ENCODE results near the gene ABHD5. TPM values are rescaled to one million over a fixed set of nuclear protein-coding genes. Genes with fewer than 3 reads are reported as not detected.

Gene ABHD5
- polyA plus RNA-seq, 1 of the 3 experiments (the other 2 are of a cell fraction), result 10.4 TPM

DNA sequence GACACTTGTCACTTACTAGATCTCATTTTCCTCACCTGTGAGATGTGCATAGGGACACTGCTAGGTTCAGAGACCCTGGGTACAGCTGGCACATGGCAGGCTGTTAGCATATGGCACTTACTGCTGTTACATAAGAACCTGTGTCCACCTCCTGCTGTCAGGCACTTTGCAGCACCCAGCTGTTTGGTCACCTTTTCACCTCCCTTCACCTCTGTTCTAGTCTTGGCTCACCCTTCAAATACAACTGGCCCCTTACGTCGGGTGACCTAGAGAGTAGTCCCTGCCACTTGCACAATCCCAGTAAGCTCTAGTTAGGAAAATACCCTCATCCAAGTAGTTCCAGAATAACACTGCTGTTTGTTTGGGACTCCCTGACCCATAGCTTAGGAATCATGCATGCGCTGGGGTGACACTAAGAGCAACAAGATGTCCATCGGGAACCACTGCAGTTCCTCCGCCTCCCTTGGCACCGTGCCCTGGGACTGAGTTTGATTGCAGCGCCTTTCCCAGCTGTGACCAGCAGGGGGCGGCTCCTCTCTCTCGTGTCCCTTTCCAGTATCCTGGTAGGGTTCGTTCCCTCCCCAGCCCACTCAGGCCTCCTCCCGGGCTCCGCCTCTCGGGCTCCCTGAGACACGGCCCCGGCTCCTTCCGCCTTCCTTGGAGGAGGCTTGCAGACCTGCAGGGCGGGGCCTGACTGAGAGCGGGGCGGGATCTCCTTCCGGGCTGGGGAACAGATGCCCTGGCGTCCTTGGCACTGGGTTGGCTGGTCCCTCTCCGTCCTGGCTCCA lies 78.6 kb downstream of the ABHD5 start:
- Histone ChIP-seq H3K36me3 (replicated peaks in 1 of 2; ENCODE audit: control insufficient read depth in 1 of 2, insufficient read depth in 2 of 2, low read length in 1 of 2) (no peaks in the 10 kb centered on the region), H3K27me3 (ENCODE audit: insufficient read depth) (no peaks in the 10 kb centered on the region), H2AFZ (ENCODE audit: low read depth) (peak overlapping the region; percentile 55), H3K9me2 (no peaks in the 10 kb centered on the region), H3K9me3 (no peaks in the 10 kb centered on the region), H4K20me1 (ENCODE audit: insufficient read depth) (no peaks in the 10 kb centered on the region), H3K4me3 (ENCODE audit: low read depth in 2 of 2, low read length in 1 of 2) (peak overlapping the region; percentile 35 to 49; a peak in 3 of 4 replicates), H3K9ac (no peak overlapping the region), H3K27ac (ENCODE audit: low read depth in 2 of 2, low read length in 1 of 2) (peak overlapping the region; percentile 75 to 96; a peak in 3 of 4 replicates), H3K4me2 (peak overlapping the region; percentile 71), H3K4me1 (ENCODE audit: control insufficient read depth in 1 of 2, insufficient read depth in 2 of 2, low read depth in 1 of 2, low read length in 1 of 2) (peaks cover 31 to 77% of the 10 kb centered on the region in 2 experiments), H3K79me2 (ENCODE audit: insufficient read depth) (no peaks in the 10 kb centered on the region), H3F3A (replicated peaks; ENCODE audit: insufficient read depth) (peaks cover 30% of the 10 kb centered on the region)
- peak; percentile 81 for DNase-seq
- WGBS (ENCODE audit: low lambda C conversion rate), result 12% methylated on average over 18 of the region's 22 CpGs
- CTCF ChIA-PET, result interaction anchor here (0.9 to 1.9 kb wide), 27 partner anchors 9 to 619 kb away, joined by 3 to 11 read pairs (median 4); partner anchors contain the start of genes ABHD5 and ANO10
- POLR2A ChIA-PET, result interaction anchor here (2.4 kb wide), 1 partner anchor 17 kb away, joined by 8 read pairs; no protein-coding TSS in a partner anchor
- TF ChIP-seq MXI1 (IDR thresholded peaks at IDR 0.05; ENCODE audit: low read depth, low read length) (peak; percentile 70; the same call in 1 of the 2 replicates), EZH2phosphoT487 (IDR thresholded peaks at IDR 0.05; ENCODE audit: borderline replicate concordance, low read depth) (no peak), NRF1 (IDR thresholded peaks at IDR 0.05; ENCODE audit: low read depth, low read length) (peak; percentile 30; the same call in 1 of the 2 replicates), SIN3A (IDR thresholded peaks at IDR 0.05; ENCODE audit: borderline replicate concordance, low read depth, low read length) (peak; percentile 63; the same call in 1 of the 2 replicates), TEAD4 (IDR thresholded peaks at IDR 0.05; ENCODE audit: borderline replicate concordance, insufficient read depth) (0 out of 2 replicates have a peak, but pooled peaks have one; percentile 9), EP300 (IDR thresholded peaks at IDR 0.05; ENCODE audit: borderline replicate concordance in 1 of 2, low read depth in 1 of 2, low read length in 1 of 2) (peak in 1 of 2 experiments; percentile 41; a peak in 1 of 4 replicates), RFX5 (IDR thresholded peaks at IDR 0.05; ENCODE audit: low read length) (no peak), RAD21 (IDR thresholded peaks at IDR 0.05; ENCODE audit: low read length) (peak; percentile 78), JUND (IDR thresholded peaks at IDR 0.05) (no peak), MEF2A (IDR thresholded peaks at IDR 0.05; ENCODE audit: borderline replicate concordance, low read depth) (no peak), ELF1 (IDR thresholded peaks at IDR 0.05) (peak; percentile 71), RCOR1 (IDR thresholded peaks at IDR 0.05; ENCODE audit: low read length) (peak; percentile 66), FOSL2 (IDR thresholded peaks at IDR 0.05; ENCODE audit: borderline replicate concordance, low read depth) (no peak), TCF12 (IDR thresholded peaks at IDR 0.05) (peak; percentile 47), YY1 (IDR thresholded peaks at IDR 0.05; ENCODE audit: low read depth) (no peak), CHD2 (IDR thresholded peaks at IDR 0.05; ENCODE audit: low read length, partially characterized antibody) (peak; percentile 43), NFIC (IDR thresholded peaks at IDR 0.05; ENCODE audit: borderline replicate concordance) (peak; percentile 95), POLR2AphosphoS5 (IDR thresholded peaks at IDR 0.05; ENCODE audit: low read depth, low read length) (0 out of 2 replicates have a peak, but pooled peaks have one; percentile 31), GABPA (IDR thresholded peaks at IDR 0.05; ENCODE audit: low read depth) (peak; percentile 58), SMC3 (IDR thresholded peaks at IDR 0.05; ENCODE audit: low read depth, low read length) (peak; percentile 89), TAF1 (IDR thresholded peaks at IDR 0.05; ENCODE audit: borderline replicate concordance, low read depth, low read length) (no peak; the same call in 1 of the 2 replicates), FOXM1 (IDR thresholded peaks at IDR 0.05; ENCODE audit: low read depth) (no peak), RXRA (IDR thresholded peaks at IDR 0.05; ENCODE audit: borderline replicate concordance, low read depth) (no peak), FOXJ3 (CRISPR knock-in tag; IDR thresholded peaks at IDR 0.05) (no peak)
- TF ChIP-seq, protein P1, sequence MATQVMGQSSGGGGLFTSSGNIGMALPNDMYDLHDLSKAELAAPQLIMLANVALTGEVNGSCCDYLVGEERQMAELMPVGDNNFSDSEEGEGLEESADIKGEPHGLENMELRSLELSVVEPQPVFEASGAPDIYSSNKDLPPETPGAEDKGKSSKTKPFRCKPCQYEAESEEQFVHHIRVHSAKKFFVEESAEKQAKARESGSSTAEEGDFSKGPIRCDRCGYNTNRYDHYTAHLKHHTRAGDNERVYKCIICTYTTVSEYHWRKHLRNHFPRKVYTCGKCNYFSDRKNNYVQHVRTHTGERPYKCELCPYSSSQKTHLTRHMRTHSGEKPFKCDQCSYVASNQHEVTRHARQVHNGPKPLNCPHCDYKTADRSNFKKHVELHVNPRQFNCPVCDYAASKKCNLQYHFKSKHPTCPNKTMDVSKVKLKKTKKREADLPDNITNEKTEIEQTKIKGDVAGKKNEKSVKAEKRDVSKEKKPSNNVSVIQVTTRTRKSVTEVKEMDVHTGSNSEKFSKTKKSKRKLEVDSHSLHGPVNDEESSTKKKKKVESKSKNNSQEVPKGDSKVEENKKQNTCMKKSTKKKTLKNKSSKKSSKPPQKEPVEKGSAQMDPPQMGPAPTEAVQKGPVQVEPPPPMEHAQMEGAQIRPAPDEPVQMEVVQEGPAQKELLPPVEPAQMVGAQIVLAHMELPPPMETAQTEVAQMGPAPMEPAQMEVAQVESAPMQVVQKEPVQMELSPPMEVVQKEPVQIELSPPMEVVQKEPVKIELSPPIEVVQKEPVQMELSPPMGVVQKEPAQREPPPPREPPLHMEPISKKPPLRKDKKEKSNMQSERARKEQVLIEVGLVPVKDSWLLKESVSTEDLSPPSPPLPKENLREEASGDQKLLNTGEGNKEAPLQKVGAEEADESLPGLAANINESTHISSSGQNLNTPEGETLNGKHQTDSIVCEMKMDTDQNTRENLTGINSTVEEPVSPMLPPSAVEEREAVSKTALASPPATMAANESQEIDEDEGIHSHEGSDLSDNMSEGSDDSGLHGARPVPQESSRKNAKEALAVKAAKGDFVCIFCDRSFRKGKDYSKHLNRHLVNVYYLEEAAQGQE (IDR thresholded peaks at IDR 0.05; ENCODE audit: low read depth, low read length), result no peak
- TF ChIP-seq, protein P2, sequence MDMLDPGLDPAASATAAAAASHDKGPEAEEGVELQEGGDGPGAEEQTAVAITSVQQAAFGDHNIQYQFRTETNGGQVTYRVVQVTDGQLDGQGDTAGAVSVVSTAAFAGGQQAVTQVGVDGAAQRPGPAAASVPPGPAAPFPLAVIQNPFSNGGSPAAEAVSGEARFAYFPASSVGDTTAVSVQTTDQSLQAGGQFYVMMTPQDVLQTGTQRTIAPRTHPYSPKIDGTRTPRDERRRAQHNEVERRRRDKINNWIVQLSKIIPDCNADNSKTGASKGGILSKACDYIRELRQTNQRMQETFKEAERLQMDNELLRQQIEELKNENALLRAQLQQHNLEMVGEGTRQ (IDR thresholded peaks at IDR 0.05; ENCODE audit: borderline replicate concordance, low read depth, low read length), result 0 out of 2 replicates have a peak, but pooled peaks have one; percentile 6
- TF ChIP-seq, protein P3, sequence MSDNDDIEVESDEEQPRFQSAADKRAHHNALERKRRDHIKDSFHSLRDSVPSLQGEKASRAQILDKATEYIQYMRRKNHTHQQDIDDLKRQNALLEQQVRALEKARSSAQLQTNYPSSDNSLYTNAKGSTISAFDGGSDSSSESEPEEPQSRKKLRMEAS (IDR thresholded peaks at IDR 0.05; ENCODE audit: low read depth), result peak; percentile 57; the same call in 1 of the 2 replicates
- TF ChIP-seq, protein P4, sequence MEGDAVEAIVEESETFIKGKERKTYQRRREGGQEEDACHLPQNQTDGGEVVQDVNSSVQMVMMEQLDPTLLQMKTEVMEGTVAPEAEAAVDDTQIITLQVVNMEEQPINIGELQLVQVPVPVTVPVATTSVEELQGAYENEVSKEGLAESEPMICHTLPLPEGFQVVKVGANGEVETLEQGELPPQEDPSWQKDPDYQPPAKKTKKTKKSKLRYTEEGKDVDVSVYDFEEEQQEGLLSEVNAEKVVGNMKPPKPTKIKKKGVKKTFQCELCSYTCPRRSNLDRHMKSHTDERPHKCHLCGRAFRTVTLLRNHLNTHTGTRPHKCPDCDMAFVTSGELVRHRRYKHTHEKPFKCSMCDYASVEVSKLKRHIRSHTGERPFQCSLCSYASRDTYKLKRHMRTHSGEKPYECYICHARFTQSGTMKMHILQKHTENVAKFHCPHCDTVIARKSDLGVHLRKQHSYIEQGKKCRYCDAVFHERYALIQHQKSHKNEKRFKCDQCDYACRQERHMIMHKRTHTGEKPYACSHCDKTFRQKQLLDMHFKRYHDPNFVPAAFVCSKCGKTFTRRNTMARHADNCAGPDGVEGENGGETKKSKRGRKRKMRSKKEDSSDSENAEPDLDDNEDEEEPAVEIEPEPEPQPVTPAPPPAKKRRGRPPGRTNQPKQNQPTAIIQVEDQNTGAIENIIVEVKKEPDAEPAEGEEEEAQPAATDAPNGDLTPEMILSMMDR (IDR thresholded peaks at IDR 0.05), result peak; percentile 91
